Measurements from ENCODE around the gene ZNF469.

- no peak for TF ChIP-seq CTCF (IDR thresholded peaks at IDR 0.05)
- no peak for TF ChIP-seq POLR2A (IDR thresholded peaks at IDR 0.05)
These were observed 4.5 kb downstream of the ZNF469 start for GRCh38 chr16:88387180-88387765.
